ENCODE results near the gene AXIN1. TPM values are rescaled to one million over a fixed set of nuclear protein-coding genes. Genes with fewer than 3 reads are reported as not detected.

The AXIN1 gene
- total RNA-seq, 1 donor from 2014 or later = 43.5 TPM

GRCh38 chr16:242281-242680, 110.2 kb downstream of the AXIN1 start:
- no peak for DNase-seq (ENCODE audit: low read depth)

DNA sequence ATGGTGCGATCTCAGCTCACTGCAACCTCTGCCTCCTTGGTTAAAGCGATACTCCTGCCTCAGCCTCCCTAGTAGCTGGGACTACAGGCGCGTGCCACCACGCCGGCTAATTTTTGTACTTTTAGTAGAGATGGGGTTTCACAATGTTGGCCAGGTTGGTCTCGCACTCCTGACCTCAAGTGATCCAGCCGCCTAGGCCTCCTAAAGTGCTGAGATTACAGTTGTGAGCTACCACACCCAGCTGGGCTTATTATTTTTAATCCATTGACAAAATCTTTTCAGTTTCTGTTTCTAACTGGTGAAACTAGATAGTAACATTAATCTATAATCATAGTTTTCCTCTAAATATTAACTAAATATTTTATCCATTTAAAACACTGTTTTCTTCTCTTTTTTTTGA, 112.0 kb downstream of the AXIN1 start:
- DNase-seq (ENCODE audit: low read depth) = no peak

DNA sequence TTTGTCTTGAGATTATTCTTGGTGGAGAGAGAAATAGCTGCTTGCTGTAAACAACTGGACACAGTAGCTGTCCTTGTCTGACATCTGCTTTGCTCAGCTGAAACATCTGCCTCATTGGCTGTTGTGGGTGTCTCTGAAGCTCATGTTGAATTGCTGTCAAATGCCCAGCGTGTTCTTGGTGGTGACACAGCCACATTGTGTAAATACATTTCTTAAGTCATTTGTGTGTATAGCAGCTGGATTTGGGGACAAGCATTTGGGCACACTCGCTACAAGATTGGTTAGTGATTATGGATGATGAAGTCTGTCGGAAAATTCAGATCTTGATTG, 112.6 kb downstream of the AXIN1 start:
- DNase-seq (ENCODE audit: low read depth) = no peak

Other genes starting within 250 kb of the AXIN1 start
- gene NPRL3, start 214.1 kb downstream of the AXIN1 start, total RNA-seq = 3.6 and 26.0 TPM in 2 replicates
- gene HBZ, start 200.1 kb downstream of the AXIN1 start, total RNA-seq = not detected in 2 replicates
- not detected in 2 replicates for gene HBM, start 186.7 kb downstream of the AXIN1 start, total RNA-seq
- gene HBA2, start 179.8 kb downstream of the AXIN1 start, total RNA-seq = not detected in 2 replicates
- gene HBA1, start 176.0 kb downstream of the AXIN1 start, total RNA-seq = not detected in 2 replicates
- 2.4 TPM in 1 of 2 replicates, not detected in the other for gene HBQ1, start 172.3 kb downstream of the AXIN1 start, total RNA-seq
- gene LUC7L, start 123.3 kb downstream of the AXIN1 start, total RNA-seq = 21.2 and 44.9 TPM in 2 replicates
- gene FAM234A, start 117.9 kb downstream of the AXIN1 start, total RNA-seq = 76.4 and 204 TPM in 2 replicates
- gene RGS11, start 76.8 kb downstream of the AXIN1 start, total RNA-seq = 0.40 TPM in 1 of 2 replicates, not detected in the other
- gene ARHGDIG, start 72.1 kb downstream of the AXIN1 start, total RNA-seq = not detected in 2 replicates
- not detected in 2 replicates for gene PDIA2, start 69.6 kb downstream of the AXIN1 start, total RNA-seq
- gene MRPL28, start 17.8 kb upstream of the AXIN1 start, total RNA-seq = 59.4 and 95.9 TPM in 2 replicates
- gene PGAP6, start 29.3 kb upstream of the AXIN1 start, total RNA-seq = 87.2 and 92.8 TPM in 2 replicates
- 27.6 and 50.0 TPM in 2 replicates for gene NME4, start 44.5 kb upstream of the AXIN1 start, total RNA-seq
- 13.0 and 17.5 TPM in 2 replicates for gene DECR2, start 49.2 kb upstream of the AXIN1 start, total RNA-seq
- 20.5 and 72.5 TPM in 2 replicates for gene RAB11FIP3, start 72.9 kb upstream of the AXIN1 start, total RNA-seq
- 41.7 and 82.0 TPM in 2 replicates for gene CAPN15, start 175.0 kb upstream of the AXIN1 start, total RNA-seq
- 0.05 TPM in 1 of 2 replicates, not detected in the other for gene PRR35, start 207.7 kb upstream of the AXIN1 start, total RNA-seq
- gene NHLRC4, start 214.3 kb upstream of the AXIN1 start, total RNA-seq = 0.85 TPM in 1 of 2 replicates, not detected in the other
- gene PIGQ, start 217.2 kb upstream of the AXIN1 start, total RNA-seq = 30.9 and 68.5 TPM in 2 replicates
- 8.0 and 12.1 TPM in 2 replicates for gene RAB40C, start 237.3 kb upstream of the AXIN1 start, total RNA-seq

Data from renal cortical epithelial cell (primary cell).